IMR-90 (cell line): ENCODE results near the gene TMC8. TPM values are rescaled to one million over a fixed set of nuclear protein-coding genes. Genes with fewer than 3 reads are reported as not detected.

ENCODE experiments used
- ATAC-seq: fragments of 200-7000 bp; cut with Tn5 transposase; 2 replicates; pipeline ENCODE4 v1.9.1; 2020; ENCODE audit warnings: low read depth, mild to moderate bottlenecking, moderate library complexity
- BruUV-seq: library from RNA; stranded (reverse); fragments of 400-500 nt; replicated peaks from 2 replicates; lab custom pipeline; 2021; lab: Mats Ljungman, UMichigan
- CTCF ChIA-PET: fragments of 300-600 bp; formaldehyde crosslinking; extraction: SDS; loops from one replicate; lab custom pipeline; 2021; ENCODE audit warnings: antibody characterized with exemption; lab: Yijun Ruan, JAX
- POLR2A ChIA-PET: fragments of 300-600 bp; sonication (Branson Sonifier 250); formaldehyde crosslinking; loops from one replicate; lab custom pipeline; 2022; ENCODE audit warnings: antibody characterized with exemption; ENCODE audit not compliant: unreplicated experiment; lab: Charles Lee
- DNase-seq: peaks from one replicate; pipeline ENCODE4 v3.0.0; 2013
- H2AFZ ChIP-seq: replicated peaks from 2 replicates; pipeline ENCODE3; 2013; ENCODE audit warnings: low read length, mild to moderate bottlenecking; ENCODE audit not compliant: poor library complexity
- H2AK5ac ChIP-seq: 2 replicates; pipeline ENCODE4 v1.6.1; 2013; ENCODE audit warnings: low read depth, low read length, inconsistent platforms
- H2AK9ac ChIP-seq: replicated peaks from 2 replicates; pipeline ENCODE3; 2013; ENCODE audit warnings: mild to moderate bottlenecking, low read depth, low read length, moderate library complexity; ENCODE audit not compliant: poor library complexity
- H2BK120ac ChIP-seq: 2 replicates; pipeline ENCODE4 v1.6.1; 2013; ENCODE audit warnings: low read depth, low read length, inconsistent platforms
- H2BK15ac ChIP-seq: 3 replicates; pipeline ENCODE4 v1.6.1; 2013; ENCODE audit warnings: low read depth, low read length, inconsistent platforms
- H2BK20ac ChIP-seq: 2 replicates; pipeline ENCODE4 v1.6.1; 2013; ENCODE audit warnings: low read depth, mild to moderate bottlenecking, inconsistent platforms, low read length, moderate library complexity
- H2BK5ac ChIP-seq: 2 replicates; pipeline ENCODE4 v1.6.1; 2013; ENCODE audit warnings: mild to moderate bottlenecking, low read depth, low read length, inconsistent platforms; ENCODE audit not compliant: poor library complexity, severe bottlenecking
- H3K14ac ChIP-seq: replicated peaks from 2 replicates; pipeline ENCODE4 v1.6.1; 2013; ENCODE audit warnings: low read depth, low read length, inconsistent platforms
- H3K18ac ChIP-seq: 2 replicates; pipeline ENCODE4 v1.6.1; 2013; ENCODE audit warnings: low read depth, low read length, control low read depth
- H3K23ac ChIP-seq: 2 replicates; pipeline ENCODE4 v1.6.1; 2013; ENCODE audit warnings: low read depth, low read length, inconsistent platforms
- H3K27ac ChIP-seq: 2 replicates; pipeline ENCODE4 v1.5.1; 2013; ENCODE audit warnings: mild to moderate bottlenecking, control low read depth, low read length; ENCODE audit not compliant: insufficient read depth
- H3K27me3 ChIP-seq: 2 replicates; pipeline ENCODE4 v1.6.1; 2013; ENCODE audit warnings: low read length; ENCODE audit not compliant: control insufficient read depth, insufficient read depth
- H3K36me3 ChIP-seq: 2 replicates; pipeline ENCODE4 v1.6.1; 2013; ENCODE audit warnings: low read length, mixed read lengths; ENCODE audit not compliant: control insufficient read depth, insufficient read depth
- H3K4ac ChIP-seq: 2 replicates; pipeline ENCODE4 v1.6.1; 2013; ENCODE audit warnings: low read depth, low read length, inconsistent platforms
- H3K4me1 ChIP-seq: 2 replicates; pipeline ENCODE4 v1.6.1; 2013; ENCODE audit warnings: low read length, mixed read lengths; ENCODE audit not compliant: control insufficient read depth, insufficient read depth
- H3K4me2 ChIP-seq: 2 replicates; pipeline ENCODE4 v1.6.1; 2013; ENCODE audit warnings: low read depth, mild to moderate bottlenecking, control low read depth, low read length, moderate library complexity
- H3K4me3 ChIP-seq: 2 replicates; pipeline ENCODE4 v1.5.1; 2013; ENCODE audit warnings: low read depth, mild to moderate bottlenecking, control low read depth, low read length, moderate library complexity; ENCODE audit not compliant: insufficient read depth
- H3K56ac ChIP-seq: 2 replicates; pipeline ENCODE4 v1.6.1; 2013; ENCODE audit warnings: low read length, inconsistent platforms; ENCODE audit not compliant: insufficient read depth; ENCODE audit errors: extremely low read depth
- H3K79me1 ChIP-seq, 2 experiments: 2 replicates each; pipeline ENCODE4 v1.6.1; 2013; ENCODE audit warnings: low read length in 2 of 2, inconsistent platforms in 1 of 2, low read depth in 1 of 2
- H3K9ac ChIP-seq: 2 replicates; pipeline ENCODE4 v1.6.1; 2013; ENCODE audit warnings: low read depth, low read length, control low read depth
- H3K9me1 ChIP-seq: 2 replicates; pipeline ENCODE4 v1.6.1; 2013; ENCODE audit warnings: low read length, inconsistent platforms; ENCODE audit not compliant: insufficient read depth
- H3K9me3 ChIP-seq: 2 replicates; pipeline ENCODE4 v1.6.1; 2013; ENCODE audit warnings: low read length; ENCODE audit not compliant: control insufficient read depth, insufficient read depth
- H4K20me1 ChIP-seq: 2 replicates; pipeline ENCODE4 v1.6.1; 2013; ENCODE audit warnings: low read length, inconsistent platforms; ENCODE audit not compliant: insufficient read depth
- H4K5ac ChIP-seq: 2 replicates; pipeline ENCODE4 v1.6.1; 2013; ENCODE audit warnings: mild to moderate bottlenecking, low read depth, low read length, control low read depth
- H4K8ac ChIP-seq, 2 experiments: 2 replicates each; pipeline ENCODE4 v1.6.1; 2013; ENCODE audit warnings: low read depth in 2 of 2, low read length in 2 of 2, control low read depth in 1 of 2, inconsistent platforms in 1 of 2
- H4K91ac ChIP-seq: 2 replicates; pipeline ENCODE4 v1.6.1; 2013; ENCODE audit warnings: low read depth, low read length, inconsistent platforms; ENCODE audit not compliant: insufficient read depth
- BHLHE40 ChIP-seq: fragments of 150-350 bp; IDR thresholded peaks from 2 replicates; pipeline ENCODE4 v1.6.1; 2016; ENCODE audit warnings: mild to moderate bottlenecking, low read depth, low read length
- CEBPB ChIP-seq: IDR thresholded peaks from 2 replicates; pipeline ENCODE4 v1.6.1; 2012; ENCODE audit warnings: low read depth, low read length, improper control_type of control experiment
- CHD1 ChIP-seq: IDR thresholded peaks from 2 replicates; pipeline ENCODE4 v1.6.1; 2012; ENCODE audit warnings: low read depth, low read length, improper control_type of control experiment
- ELK1 ChIP-seq: fragments of 150-350 bp; IDR thresholded peaks from 2 replicates; pipeline ENCODE4 v1.6.1; 2016; ENCODE audit warnings: low read depth, mild to moderate bottlenecking, low read length, moderate library complexity, borderline replicate concordance
- FOS ChIP-seq: fragments of 150-350 bp; IDR thresholded peaks from 2 replicates; pipeline ENCODE4 v1.6.1; 2016; ENCODE audit warnings: low read depth, low read length
- MAFK ChIP-seq: IDR thresholded peaks from 2 replicates; pipeline ENCODE4 v1.6.1; 2012; ENCODE audit warnings: low read depth, low read length, improper control_type of control experiment
- MAZ ChIP-seq: IDR thresholded peaks from 2 replicates; pipeline ENCODE4 v1.6.1; 2012; ENCODE audit warnings: low read depth, mild to moderate bottlenecking, low read length, improper control_type of control experiment, moderate library complexity, borderline replicate concordance
- NFE2L2 ChIP-seq: fragments of 150-350 bp; IDR thresholded peaks from 2 replicates; pipeline ENCODE4 v1.6.1; 2016; ENCODE audit warnings: low read depth, mild to moderate bottlenecking, low read length
- POLR2A ChIP-seq: IDR thresholded peaks from 2 replicates; pipeline ENCODE4 v1.6.1; 2012; ENCODE audit warnings: mild to moderate bottlenecking, low read depth, low read length
- RCOR1 ChIP-seq: IDR thresholded peaks from 2 replicates; pipeline ENCODE4 v1.6.1; 2012; ENCODE audit warnings: mild to moderate bottlenecking, low read length, improper control_type of control experiment; ENCODE audit not compliant: insufficient replicate concordance
- RFX5 ChIP-seq: IDR thresholded peaks from 2 replicates; pipeline ENCODE4 v1.8.0; 2012; ENCODE audit warnings: low read depth, mild to moderate bottlenecking, low read length, moderate library complexity
- SMC3 ChIP-seq: fragments of 150-350 bp; IDR thresholded peaks from 2 replicates; pipeline ENCODE4 v1.6.1; 2016; ENCODE audit warnings: low read depth, mild to moderate bottlenecking, antibody characterized with exemption, low read length, moderate library complexity
- USF2 ChIP-seq: fragments of 150-350 bp; IDR thresholded peaks from 2 replicates; pipeline ENCODE4 v1.6.1; 2017; ENCODE audit warnings: mild to moderate bottlenecking, antibody characterized with exemption, low read length, low read depth
- WGBS, 2 experiments: methylation state at CpG; one replicate each; pipeline versions ENCODE4 v1.1.5 to v1.1.7; 2013; ENCODE audit warnings: missing lambda C conversion rate in 2 of 2; ENCODE audit not compliant: insufficient read length in 1 of 2; ENCODE audit errors: extremely low coverage in 2 of 2; 5-methylcytosine and 5-hydroxymethylcytosine counted together
- dilution Hi-C: fragments of 300-500 bp; cut with HindIII; formaldehyde crosslinking; loops from one replicate; pipeline ENCODE4 v1.14.3; 2018; ENCODE audit warnings: low sequenced_read_pairs; ENCODE audit not compliant: unreplicated experiment
- in situ Hi-C: fragments of 300-500 bp; cut with MboI; formaldehyde crosslinking; loops from 3 replicates; pipeline ENCODE4 v1.14.3; 2019; ENCODE audit warnings: low sequenced_read_pairs, inconsistent platforms, mixed read lengths
- intact Hi-C: fragments of 100-400 bp; cut with micrococcal nuclease; formaldehyde crosslinking; loops from 2 replicates; pipeline ENCODE4 v1.10.0; 2022
- polyA plus RNA-seq, 3 experiments: library from polyadenylated mRNA; depleted of rRNA; stranded (reverse); fragments of >200 nt; gene quantifications; 2 replicates each; pipeline ENCODE4 v1.2.3, GENCODE V29; 2012; ENCODE audit warnings: low replicate concordance in 1 of 3
- total RNA-seq: library from RNA; depleted of rRNA; stranded (reverse); fragments of >200 nt; gene quantifications from 2 replicates; pipeline ENCODE4 v1.2.3, GENCODE V29; 2012

Gene TMC8
- total and polyA plus RNA-seq, 2 of the 4 experiments (the other 2 are of a cell fraction) = not detected

GRCh38 chr17:78109489-78109761 is 21.1 kb upstream of the TMC8 start:
- no peak overlapping the region for H3K23ac ChIP-seq
- POLR2A ChIA-PET = no interaction called here
- H4K20me1 ChIP-seq = no peaks in the 10 kb centered on the region
- CTCF ChIA-PET = no interaction called here
- TF ChIP-seq NFE2L2 (no peak), MAFK (no peak), CEBPB (no peak), ELK1 (no peak), CHD1 (no peak), MAZ (no peak), RCOR1 (no peak), SMC3 (no peak), POLR2A (no peak), RFX5 (no peak), USF2 (no peak), FOS (no peak), BHLHE40 (no peak)
- no peak overlapping the region for H3K18ac ChIP-seq
- no peaks in the 10 kb centered on the region for H3K79me1 ChIP-seq
- H3K4me1 ChIP-seq = no peaks in the 10 kb centered on the region; the same call in 1 of the 2 replicates
- H3K27me3 ChIP-seq = peaks cover 6% of the 10 kb centered on the region; the same call in 1 of the 2 replicates
- H3K4me2 ChIP-seq = no peak overlapping the region
- H2AK5ac ChIP-seq = no peak overlapping the region
- ATAC-seq (no peak), DNase-seq (no peak)
- H3K4ac ChIP-seq = no peak overlapping the region
- H3K9ac ChIP-seq = no peak overlapping the region
- H4K91ac ChIP-seq = no peak overlapping the region
- no peak overlapping the region for H2BK15ac ChIP-seq
- intact Hi-C loops = no loop called here
- H3K56ac ChIP-seq = no peak overlapping the region
- no peak overlapping the region for H4K5ac ChIP-seq
- H2BK20ac ChIP-seq = no peak overlapping the region
- no peak overlapping the region for H2AK9ac ChIP-seq
- H3K4me3 ChIP-seq = no peak overlapping the region
- H3K36me3 ChIP-seq = peaks cover 3% of the 10 kb centered on the region; the same call in 1 of the 2 replicates
- H3K9me3 ChIP-seq = no peaks in the 10 kb centered on the region
- no peaks in the 10 kb centered on the region for H3K9me1 ChIP-seq
- H2AFZ ChIP-seq = no peak overlapping the region
- WGBS, 2 experiments = 93% methylated on average over 5 of the region's 9 CpGs; no CpG with 5 or more reads in 1 of the 2 experiments
- H4K8ac ChIP-seq = no peak overlapping the region
- no TSS peak for BruUV-seq
- dilution Hi-C loops = no loop called here
- no peak overlapping the region for H2BK120ac ChIP-seq
- no peak overlapping the region for H3K27ac ChIP-seq
- in situ Hi-C loops = no loop called here
- H2BK5ac ChIP-seq = no peak overlapping the region
- H3K14ac ChIP-seq = no peak overlapping the region
